AG04449 (cell line): ENCODE results near the gene SHISAL1.

Experiments used
- CTCF ChIA-PET: fragments of 350-600 bp; formaldehyde crosslinking; extraction: SDS; loops from one replicate; lab custom pipeline; 2021; ENCODE audit warnings: antibody characterized with exemption; lab: Yijun Ruan, JAX
- POLR2A ChIA-PET: fragments of 400-600, 350-600 bp; formaldehyde crosslinking; extraction: SDS; loops from one replicate; lab custom pipeline; 2020; ENCODE audit warnings: antibody characterized with exemption, inconsistent platforms; lab: Yijun Ruan, JAX
- DNase-seq: peaks from one replicate; pipeline ENCODE4 v3.0.0-alpha.2; 2010; ENCODE audit warnings: low read depth, low spot score
- H3K4me3 ChIP-seq: 2 replicates; pipeline ENCODE4 v1.5.1; 2011; ENCODE audit warnings: low read depth, mild to moderate bottlenecking, control low read depth, low read length
- TF ChIP-seq, protein P1 (sequence below): IDR thresholded peaks from one replicate; pipeline ENCODE4 v1.5.1; 2011; ENCODE audit warnings: mild to moderate bottlenecking, moderate library complexity, low read length, control low read depth, inconsistent platforms; ENCODE audit not compliant: insufficient read depth; ENCODE audit errors: missing control alignments

SHISAL1 gene

DNA sequence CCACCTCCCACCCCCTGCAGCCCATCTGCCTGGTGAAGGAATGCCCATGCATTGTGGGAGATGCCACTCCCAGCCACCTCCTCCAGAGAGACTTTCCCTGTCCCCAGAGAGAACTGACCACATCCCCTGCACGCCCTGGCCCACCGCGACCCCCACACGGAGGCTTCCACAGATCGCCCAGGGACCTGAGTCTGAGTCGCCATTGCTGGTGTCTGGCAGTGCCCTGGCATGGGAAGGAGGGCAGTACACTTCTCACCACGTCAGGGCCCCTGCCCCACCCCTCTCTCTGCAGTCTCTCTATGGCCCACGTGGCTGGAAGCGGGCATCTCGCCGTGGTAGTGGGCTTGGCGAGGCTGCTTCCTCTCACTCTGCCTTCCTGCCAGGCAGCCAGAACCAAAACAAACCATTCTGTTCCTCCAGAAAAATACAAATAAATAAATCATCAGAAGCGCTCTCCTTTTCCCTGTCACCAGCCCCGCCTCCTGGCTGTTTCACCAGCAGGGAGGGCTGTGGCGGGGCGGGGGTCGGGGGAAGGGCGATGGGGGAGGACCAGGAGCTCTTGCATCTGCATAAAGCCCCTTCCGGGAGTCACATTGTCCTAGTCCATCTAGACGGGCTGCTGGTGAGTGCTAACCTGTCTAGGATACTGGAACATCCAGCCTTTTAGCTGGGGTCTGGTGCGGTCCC lies 20.9 kb downstream of the SHISAL1 start:
- ChIA-PET POLR2A (no interaction called here), CTCF (no interaction called here)
- DNase-seq: no peak
- H3K4me3 ChIP-seq: no peak overlapping the region
- TF ChIP-seq, protein P1, sequence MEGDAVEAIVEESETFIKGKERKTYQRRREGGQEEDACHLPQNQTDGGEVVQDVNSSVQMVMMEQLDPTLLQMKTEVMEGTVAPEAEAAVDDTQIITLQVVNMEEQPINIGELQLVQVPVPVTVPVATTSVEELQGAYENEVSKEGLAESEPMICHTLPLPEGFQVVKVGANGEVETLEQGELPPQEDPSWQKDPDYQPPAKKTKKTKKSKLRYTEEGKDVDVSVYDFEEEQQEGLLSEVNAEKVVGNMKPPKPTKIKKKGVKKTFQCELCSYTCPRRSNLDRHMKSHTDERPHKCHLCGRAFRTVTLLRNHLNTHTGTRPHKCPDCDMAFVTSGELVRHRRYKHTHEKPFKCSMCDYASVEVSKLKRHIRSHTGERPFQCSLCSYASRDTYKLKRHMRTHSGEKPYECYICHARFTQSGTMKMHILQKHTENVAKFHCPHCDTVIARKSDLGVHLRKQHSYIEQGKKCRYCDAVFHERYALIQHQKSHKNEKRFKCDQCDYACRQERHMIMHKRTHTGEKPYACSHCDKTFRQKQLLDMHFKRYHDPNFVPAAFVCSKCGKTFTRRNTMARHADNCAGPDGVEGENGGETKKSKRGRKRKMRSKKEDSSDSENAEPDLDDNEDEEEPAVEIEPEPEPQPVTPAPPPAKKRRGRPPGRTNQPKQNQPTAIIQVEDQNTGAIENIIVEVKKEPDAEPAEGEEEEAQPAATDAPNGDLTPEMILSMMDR: no peak

DNA sequence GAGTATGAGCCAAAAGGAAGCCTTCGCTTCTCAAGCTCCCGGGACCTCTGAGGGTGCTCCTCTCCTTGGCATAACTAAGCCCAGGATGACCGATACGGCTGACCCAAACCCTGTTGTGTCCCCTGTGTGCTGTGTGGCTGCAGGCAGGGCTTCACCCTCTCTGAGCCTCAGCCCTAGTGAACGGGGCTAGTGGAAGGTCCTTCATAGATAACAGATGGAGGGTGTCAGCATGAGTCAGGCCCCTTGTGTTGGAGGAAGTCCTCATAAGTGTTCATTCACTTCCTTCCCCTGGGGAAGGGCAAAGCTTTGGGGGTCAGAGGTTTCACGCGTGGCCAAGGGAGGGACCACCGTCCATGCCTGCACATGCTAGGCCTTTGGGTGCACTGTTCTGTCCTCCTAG lies 21.5 kb downstream of the SHISAL1 start:
- ChIA-PET POLR2A (no interaction called here), CTCF (no interaction called here)
- H3K4me3 ChIP-seq: no peak overlapping the region
- no peak for DNase-seq
- TF ChIP-seq, protein P1: no peak

DNA sequence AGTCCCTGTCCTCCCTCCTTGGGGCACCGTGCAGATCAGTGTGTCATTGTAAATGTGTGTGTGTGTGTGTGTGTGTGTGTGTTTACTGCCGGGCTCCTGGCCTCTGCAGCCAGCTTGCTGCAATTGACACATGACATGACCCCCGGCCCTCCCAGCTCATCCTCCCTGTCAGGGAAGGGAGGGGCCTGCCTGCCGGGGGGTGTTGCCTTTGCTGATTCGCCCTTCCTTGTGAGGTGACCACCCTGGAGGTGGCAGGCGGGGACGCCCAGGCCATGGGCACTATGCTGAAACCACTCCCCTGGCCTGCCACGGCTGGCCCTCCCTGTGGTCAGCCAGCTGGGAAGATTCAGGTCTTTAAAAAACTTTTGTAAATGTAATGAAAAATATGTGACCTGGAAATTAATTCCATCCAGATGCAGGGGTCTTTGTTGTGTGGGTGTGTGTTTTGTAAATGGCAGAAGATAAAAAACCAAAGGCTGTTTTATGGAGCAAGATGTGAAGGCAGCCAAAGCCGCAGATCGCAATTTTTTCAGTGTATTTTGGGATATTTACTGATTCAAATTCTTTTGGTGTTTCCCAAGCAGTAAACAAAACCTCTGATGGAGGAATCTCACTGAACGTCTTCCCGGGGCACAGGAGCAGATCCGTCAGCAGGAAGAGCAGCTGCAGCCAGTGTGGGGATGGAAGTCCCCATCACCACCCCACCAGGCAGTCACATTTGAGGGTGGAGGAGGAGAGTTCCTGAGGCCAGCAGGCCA lies 23.2 kb downstream of the SHISAL1 start:
- H3K4me3 ChIP-seq: no peak overlapping the region
- CTCF ChIA-PET: interaction anchor here (0.9 kb wide), 1 partner anchor 297 kb away, joined by 3 read pairs; no protein-coding TSS in a partner anchor
- TF ChIP-seq, protein P1: no peak
- POLR2A ChIA-PET: interaction anchor here (0.6 kb wide), 1 partner anchor 37 kb away, joined by 4 read pairs; no protein-coding TSS in a partner anchor
- no peak for DNase-seq

DNA sequence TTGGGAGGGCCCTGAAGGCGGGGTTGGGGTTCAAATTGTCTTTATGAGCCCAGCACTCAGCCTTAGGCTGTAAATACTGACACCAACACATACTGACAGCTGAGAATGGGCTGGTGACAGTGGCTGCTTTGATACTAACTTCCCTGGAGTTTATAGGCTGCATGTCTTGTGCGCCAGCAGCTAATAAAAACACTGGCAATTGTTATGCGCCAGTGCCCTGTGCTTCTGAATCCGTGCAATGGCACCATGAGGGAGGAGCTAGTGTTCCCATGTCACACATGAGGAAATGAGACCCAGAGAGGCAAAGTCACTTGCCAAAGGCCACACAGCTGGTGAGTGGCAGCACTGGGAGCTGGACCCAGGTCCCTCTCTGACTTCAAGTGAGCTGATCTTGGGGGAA lies 23.8 kb downstream of the SHISAL1 start:
- no peak for DNase-seq
- POLR2A ChIA-PET: no interaction called here
- CTCF ChIA-PET: interaction anchor here (0.9 kb wide), 1 partner anchor 296 kb away, joined by 3 read pairs; no protein-coding TSS in a partner anchor
- no peak overlapping the region for H3K4me3 ChIP-seq
- TF ChIP-seq, protein P1: no peak

DNA sequence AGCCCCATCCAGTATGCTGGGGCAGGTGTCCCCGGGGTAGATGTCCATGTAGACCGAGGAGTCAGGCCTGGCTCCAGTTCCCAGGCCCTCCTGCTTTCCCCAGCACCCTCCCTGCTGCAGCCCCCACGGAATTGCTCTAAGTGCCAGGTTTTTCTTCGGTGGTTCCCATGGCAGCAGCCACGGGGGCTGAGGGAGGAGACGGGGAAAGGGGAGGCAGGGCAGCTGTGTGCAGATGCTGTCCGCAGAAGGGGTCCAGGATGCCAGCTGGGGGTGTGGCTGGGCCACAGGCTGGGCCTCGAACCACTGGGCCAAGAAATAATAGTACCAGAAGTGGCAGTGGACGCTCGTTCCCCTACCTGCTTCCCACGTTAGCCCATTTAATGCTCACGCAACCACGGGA lies 25.0 kb downstream of the SHISAL1 start:
- ChIA-PET POLR2A (no interaction called here), CTCF (interaction anchor here (0.8 kb wide), 1 partner anchor 295 kb away, joined by 3 read pairs; no protein-coding TSS in a partner anchor)
- no peak for DNase-seq
- H3K4me3 ChIP-seq: no peak overlapping the region
- TF ChIP-seq, protein P1: no peak

DNA sequence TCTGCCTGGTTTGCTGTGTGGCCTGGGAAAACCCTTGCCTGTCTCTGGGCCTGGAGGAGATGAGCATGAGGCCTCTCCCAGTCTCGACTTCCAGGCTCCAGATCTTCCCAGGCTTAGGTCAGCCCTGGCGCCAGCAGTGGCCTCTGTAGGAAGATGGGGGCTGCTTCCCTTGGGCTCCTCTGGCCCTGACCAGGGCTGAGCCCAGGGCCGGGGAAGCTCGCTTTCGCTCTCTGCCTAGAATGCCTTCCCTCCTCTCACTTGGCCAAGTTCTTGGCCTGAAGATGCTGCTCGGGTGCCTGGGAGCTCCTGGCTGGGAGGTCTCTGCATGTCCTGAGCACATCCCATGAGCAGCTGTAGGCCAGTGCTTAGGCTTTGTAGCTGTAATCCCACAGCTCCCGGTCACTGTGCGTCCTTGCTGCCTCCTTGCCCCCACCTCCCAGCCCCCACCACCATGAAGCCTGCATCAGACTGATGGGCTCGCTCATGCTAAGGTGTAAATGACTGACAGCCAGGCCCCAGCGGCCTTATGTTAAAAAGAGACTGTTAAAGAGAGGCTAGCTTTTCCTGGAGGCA lies 25.5 kb downstream of the SHISAL1 start:
- POLR2A ChIA-PET: no interaction called here
- H3K4me3 ChIP-seq: no peak overlapping the region
- TF ChIP-seq, protein P1: no peak
- CTCF ChIA-PET: no interaction called here
- DNase-seq: no peak
